Rectal smooth muscle tissue (tissue), 1 donor: ENCODE measurements around the gene SLC9C1.
A peak's percentile ranks its signal among the peaks of the same experiment; 100 is the strongest.

ENCODE experiments used
- H3K27ac ChIP-seq: one replicate; pipeline ENCODE4 v1.7.0; 2013; ENCODE audit warnings: low read depth, low read length, inconsistent platforms
- H3K27me3 ChIP-seq: one replicate; pipeline ENCODE4 v1.7.0; 2013; ENCODE audit warnings: low read length; ENCODE audit not compliant: control insufficient read depth, insufficient read depth
- H3K36me3 ChIP-seq: one replicate; pipeline ENCODE4 v1.7.0; 2013; ENCODE audit warnings: low read length; ENCODE audit not compliant: control insufficient read depth, insufficient read depth
- H3K4me1 ChIP-seq: one replicate; pipeline ENCODE4 v1.7.0; 2013; ENCODE audit warnings: low read length; ENCODE audit not compliant: control insufficient read depth, insufficient read depth
- H3K4me3 ChIP-seq: one replicate; pipeline ENCODE4 v1.7.0; 2013; ENCODE audit warnings: low read length
- H3K9ac ChIP-seq: one replicate; pipeline ENCODE4 v1.7.0; 2013; ENCODE audit warnings: low read length

The SLC9C1 gene

DNA sequence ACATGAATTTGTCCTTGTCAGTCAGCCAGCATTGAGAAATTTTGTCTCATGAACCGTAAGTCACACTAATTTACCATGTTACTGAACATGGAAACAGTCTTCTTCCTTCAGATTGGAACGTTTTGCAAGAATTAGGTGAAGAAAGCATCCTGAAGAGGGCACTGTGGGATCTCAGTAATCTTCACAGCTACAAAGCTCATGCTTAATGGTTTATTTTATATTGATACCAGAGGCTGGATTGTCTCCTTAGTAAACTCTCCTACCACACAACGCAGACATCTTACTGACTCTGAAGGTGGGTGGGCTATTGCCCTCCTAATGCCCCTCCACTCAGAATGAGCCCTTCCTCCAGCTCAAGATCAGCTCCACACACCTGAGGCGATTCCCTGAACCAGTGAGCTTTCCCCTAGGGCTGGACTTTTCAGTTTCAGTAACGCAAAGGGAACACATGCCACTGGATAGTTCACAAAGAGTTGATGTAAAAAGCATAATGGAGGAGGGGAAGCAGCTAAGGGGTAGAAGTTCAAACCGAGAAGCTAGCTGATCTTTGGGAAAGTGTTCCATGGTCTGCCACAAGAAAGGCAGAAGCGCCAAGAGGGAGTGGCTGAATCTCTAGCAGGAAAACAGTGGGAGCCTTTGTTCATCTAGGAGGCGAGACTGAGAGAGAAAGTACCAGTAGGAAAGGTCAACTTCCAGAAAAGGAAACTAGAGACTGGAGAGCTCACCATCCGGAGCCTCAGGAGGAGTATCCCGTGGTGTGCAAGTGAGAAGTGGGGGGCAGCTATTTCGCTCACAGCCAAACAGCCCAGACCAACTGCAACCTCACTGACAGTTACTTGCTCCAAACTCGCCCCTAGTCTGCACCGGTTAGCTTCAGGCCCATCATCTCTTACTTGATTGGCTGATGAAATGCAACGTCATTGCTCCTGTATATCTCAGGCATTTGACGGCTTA is at the start of gene SLC9C1:
TSS of gene SLC9C1 (minus strand) at position 849 of the 954 bp plus-strand sequence. CDS start 7,425 bp downstream, outside the sequence.
- H3K36me3 ChIP-seq, result no peaks in the 10 kb centered on the region
- peak within 1 kb of the TSS; percentile 48 for H3K27ac ChIP-seq
- H3K4me3 ChIP-seq, result peak within 1 kb of the TSS; percentile 65
- H3K4me1 ChIP-seq, result no peaks in the 10 kb centered on the region
- no peaks in the 10 kb centered on the region for H3K27me3 ChIP-seq
- H3K9ac ChIP-seq, result no peak within 1 kb of the TSS

DNA sequence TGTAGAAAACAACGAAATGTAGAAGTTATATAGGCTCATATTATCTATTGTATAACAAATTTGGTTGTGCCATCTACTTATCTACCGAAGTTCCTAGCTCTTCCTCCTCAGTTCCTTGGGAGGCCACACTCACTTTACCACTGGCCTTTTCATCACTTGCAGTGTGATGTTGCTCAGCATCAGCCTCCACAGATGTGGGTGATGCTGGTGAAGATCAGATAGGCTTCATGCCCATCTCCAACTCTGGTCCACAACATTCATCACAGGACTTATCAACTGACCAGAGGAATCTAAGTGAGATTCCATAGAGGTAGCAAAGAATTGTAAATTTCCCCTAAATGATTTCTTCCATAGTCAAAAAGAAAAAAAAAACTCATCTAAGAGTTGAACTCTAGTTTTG is 47.4 kb upstream of the SLC9C1 start:
- no peak overlapping the region for H3K27ac ChIP-seq

DNA sequence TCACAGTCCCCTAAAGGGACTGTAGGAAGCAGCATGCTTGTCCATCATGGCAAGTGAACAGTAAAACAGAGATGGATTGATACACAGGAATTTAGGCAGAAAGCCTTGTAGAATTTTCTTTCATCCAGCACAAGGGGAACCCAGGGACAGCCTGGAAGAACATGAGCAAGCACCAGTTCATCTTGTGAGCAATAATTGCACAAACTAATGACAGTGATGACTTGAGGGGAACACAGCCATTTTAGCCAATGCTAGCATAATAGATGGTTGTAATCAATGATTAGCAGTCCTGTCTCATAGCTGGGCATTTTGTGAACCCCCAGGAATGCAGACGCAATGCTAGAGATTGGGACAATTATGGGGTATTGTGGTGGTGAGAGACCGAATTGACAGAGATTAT is 45.6 kb upstream of the SLC9C1 start:
- Histone ChIP-seq H3K27ac (no peak overlapping the region), H3K36me3 (no peaks in the 10 kb centered on the region)

More for the DNA sequence above, 47.4 kb upstream of the SLC9C1 start:
- Histone ChIP-seq H3K27me3 (no peaks in the 10 kb centered on the region), H3K4me3 (no peak overlapping the region), H3K9ac (no peak overlapping the region), H3K36me3 (no peaks in the 10 kb centered on the region), H3K4me1 (no peaks in the 10 kb centered on the region)

DNA sequence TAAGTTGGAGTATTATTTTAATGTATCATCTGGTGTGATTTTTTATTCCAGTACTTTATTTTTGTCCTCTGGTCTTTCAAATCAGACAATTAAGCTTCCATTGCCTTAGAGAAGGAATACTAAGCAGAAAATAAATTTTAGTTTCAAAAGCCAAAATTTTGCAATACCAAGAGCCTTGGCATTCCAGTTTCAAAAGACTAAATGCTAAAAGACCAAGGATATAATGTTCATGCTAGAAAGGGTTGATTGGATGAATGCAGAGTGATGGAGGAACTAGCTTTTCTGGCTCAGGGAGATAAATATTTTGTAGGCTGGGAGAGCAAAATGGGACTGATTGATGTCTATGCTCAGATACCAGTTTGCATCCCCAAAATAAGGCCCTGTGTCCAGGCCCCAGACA is 45.1 kb upstream of the SLC9C1 start:
- no peak overlapping the region for H3K27ac ChIP-seq
- no peaks in the 10 kb centered on the region for H3K27me3 ChIP-seq

More for the DNA sequence above, 45.6 kb upstream of the SLC9C1 start:
- Histone ChIP-seq H3K4me3 (no peak overlapping the region), H3K4me1 (no peaks in the 10 kb centered on the region), H3K27me3 (no peaks in the 10 kb centered on the region), H3K9ac (no peak overlapping the region)

DNA sequence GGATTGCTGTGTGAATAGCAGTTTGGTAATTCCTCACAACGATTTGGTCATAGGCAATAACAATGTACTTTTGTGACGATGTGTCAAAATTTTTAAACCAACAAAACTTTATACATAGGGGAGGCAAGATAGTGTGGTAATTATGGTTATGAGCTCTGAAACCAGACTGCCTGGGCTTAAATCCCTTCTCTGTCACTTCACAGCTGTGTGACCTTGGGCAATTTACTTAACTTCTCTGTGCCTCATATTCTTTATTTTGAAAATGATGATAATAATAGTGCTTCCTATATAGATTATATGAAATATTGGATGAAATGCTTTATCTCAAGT is 44.7 kb upstream of the SLC9C1 start:
- H3K27ac ChIP-seq, result no peak overlapping the region

More for the DNA sequence above, 45.1 kb upstream of the SLC9C1 start:
- Histone ChIP-seq H3K9ac (no peak overlapping the region), H3K4me3 (no peak overlapping the region), H3K36me3 (no peaks in the 10 kb centered on the region), H3K4me1 (no peaks in the 10 kb centered on the region)

DNA sequence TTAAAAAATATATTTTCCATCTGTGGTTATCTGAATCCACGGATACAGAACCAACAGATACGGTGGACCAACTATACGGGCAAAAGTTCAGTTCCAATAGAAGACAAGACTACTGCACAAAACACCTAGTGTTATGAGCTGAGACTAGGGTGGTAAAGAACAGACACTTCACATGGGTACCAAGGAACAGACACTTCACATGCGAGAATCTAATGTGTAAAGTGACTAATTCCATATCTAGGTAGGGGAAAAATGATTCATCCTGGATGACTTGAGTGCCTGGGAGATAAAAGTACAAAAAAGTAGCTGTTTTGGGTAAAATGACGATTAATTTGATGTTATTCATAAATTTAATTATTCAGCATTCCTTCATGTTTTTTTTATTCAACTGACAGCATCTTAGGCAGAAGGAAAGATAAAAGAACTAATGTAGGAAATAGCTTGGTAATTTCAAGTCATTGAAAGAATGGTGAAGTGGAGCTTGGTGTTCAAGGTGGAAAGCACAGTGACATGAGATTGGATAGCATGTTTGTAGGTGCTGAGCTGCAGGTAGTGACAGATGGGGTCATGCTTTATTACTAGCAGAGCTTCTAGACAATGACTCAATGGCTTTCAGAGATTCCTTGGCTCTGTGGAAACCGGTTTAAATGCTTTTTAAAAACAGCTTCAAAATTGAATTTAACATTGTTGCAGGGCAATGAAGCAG is 44.2 kb upstream of the SLC9C1 start:
- H3K27ac ChIP-seq, result no peak overlapping the region
- no peaks in the 10 kb centered on the region for H3K4me1 ChIP-seq
- H3K4me3 ChIP-seq, result no peak overlapping the region
- no peaks in the 10 kb centered on the region for H3K36me3 ChIP-seq
- H3K27me3 ChIP-seq, result no peaks in the 10 kb centered on the region
- no peak overlapping the region for H3K9ac ChIP-seq

More for the DNA sequence above, 44.7 kb upstream of the SLC9C1 start:
- Histone ChIP-seq H3K27me3 (no peaks in the 10 kb centered on the region), H3K4me1 (no peaks in the 10 kb centered on the region), H3K36me3 (no peaks in the 10 kb centered on the region), H3K4me3 (no peak overlapping the region), H3K9ac (no peak overlapping the region)

DNA sequence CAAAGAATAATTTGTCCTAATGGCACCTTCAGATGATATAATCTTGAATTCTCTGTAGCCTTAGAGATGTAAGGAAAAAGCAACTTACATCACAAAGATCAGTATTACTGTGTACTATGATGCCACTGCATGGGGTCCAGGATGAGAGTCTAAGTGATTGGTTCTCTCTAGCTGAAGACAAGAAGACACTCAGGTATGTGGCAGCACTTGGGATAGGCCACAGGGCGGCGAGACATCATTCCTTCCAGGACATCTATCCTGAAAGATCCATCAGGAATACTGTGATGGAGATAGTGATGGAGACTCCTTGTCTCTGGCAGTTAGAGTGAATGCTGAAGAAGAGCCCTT is 41.4 kb upstream of the SLC9C1 start:
- no peaks in the 10 kb centered on the region for H3K4me1 ChIP-seq
- no peaks in the 10 kb centered on the region for H3K27me3 ChIP-seq
- no peak overlapping the region for H3K27ac ChIP-seq
- H3K9ac ChIP-seq, result no peak overlapping the region
- no peak overlapping the region for H3K4me3 ChIP-seq
- H3K36me3 ChIP-seq, result no peaks in the 10 kb centered on the region

DNA sequence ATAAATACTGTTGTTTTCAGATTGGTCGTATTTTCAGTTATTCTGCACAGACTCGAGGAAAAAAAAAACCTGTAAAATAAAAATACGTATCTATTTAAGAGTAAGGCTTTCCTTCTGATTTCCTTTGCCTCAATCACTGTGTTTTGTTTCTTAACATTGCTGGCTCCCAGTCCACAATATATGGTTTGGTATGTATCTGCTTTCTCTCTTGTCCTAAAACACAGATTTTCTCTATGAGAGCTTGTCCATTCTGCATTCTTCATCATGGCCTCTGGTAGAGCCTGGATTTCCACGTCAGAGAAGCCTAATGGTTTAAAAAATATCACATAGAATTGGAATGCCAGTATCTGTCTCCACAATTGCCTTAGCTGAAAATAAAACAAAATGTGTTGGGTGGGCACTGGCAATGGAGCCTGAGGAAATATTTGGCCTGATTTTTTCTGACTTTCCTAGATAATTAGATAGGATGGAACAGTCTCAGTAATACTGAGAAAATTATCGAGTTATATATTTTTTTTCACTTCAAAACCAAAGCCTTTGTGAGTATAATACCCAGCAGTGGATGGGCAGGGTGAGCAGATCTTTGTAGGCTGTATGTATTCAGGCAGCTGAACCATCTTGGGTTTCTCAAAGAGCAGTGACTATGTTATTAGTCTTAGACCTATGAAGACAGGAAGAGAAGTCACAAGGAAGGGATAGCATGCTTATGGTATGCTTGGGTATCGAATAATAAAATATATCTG is 40.8 kb upstream of the SLC9C1 start:
- Histone ChIP-seq H3K9ac (no peak overlapping the region), H3K4me3 (peak overlapping the region; percentile 9), H3K4me1 (no peaks in the 10 kb centered on the region), H3K36me3 (no peaks in the 10 kb centered on the region), H3K27me3 (no peaks in the 10 kb centered on the region), H3K27ac (peak overlapping the region; percentile 71)

DNA sequence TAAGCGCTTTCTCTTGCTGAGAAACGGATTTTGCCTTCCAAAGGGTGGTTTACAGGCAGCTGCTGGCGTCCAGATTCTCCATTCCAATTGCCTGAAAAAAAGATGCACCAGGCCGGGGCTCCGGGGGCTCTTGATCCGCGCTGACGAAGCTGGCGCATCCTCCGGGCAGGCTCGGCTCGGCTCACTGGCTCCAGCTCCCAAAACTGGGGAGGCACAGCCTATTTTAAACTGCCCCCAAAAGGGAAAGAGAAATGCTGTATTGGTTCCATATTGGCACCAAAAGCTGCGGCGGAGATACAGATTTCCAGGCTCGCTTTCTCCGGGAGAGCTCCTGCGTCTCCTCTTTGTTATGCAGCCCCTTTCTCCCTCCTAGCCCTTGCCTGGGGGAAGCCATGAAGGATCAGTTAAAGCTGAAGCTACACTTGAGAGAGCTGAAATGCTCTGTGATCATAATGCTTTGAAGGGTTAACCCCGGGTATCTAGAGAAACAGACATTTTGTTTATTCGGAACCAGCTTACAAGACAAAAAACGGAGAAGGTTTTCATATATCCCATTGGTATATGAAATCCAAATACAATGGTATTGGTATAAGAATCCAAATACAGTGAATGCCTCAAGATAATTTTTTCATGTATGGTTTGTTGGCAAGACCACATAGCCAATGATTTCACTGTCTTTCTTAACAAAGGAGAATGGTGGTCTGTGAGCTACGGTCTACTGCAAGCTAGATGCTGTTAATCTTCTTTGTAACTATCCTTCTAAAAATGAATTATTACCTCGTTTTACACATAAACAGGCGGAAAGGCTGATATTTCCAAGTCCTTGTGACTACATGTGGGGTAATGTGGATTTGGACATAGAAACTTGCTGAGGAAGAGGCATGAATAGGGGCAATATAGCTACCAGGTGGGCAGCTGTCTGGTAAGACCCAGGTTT is 39.6 kb upstream of the SLC9C1 start:
- peak overlapping the region; percentile 62 for H3K9ac ChIP-seq
- H3K4me3 ChIP-seq, result peak overlapping the region; percentile 94
- H3K27me3 ChIP-seq, result no peaks in the 10 kb centered on the region
- no peaks in the 10 kb centered on the region for H3K4me1 ChIP-seq
- H3K27ac ChIP-seq, result peak overlapping the region; percentile 71
- no peaks in the 10 kb centered on the region for H3K36me3 ChIP-seq

DNA sequence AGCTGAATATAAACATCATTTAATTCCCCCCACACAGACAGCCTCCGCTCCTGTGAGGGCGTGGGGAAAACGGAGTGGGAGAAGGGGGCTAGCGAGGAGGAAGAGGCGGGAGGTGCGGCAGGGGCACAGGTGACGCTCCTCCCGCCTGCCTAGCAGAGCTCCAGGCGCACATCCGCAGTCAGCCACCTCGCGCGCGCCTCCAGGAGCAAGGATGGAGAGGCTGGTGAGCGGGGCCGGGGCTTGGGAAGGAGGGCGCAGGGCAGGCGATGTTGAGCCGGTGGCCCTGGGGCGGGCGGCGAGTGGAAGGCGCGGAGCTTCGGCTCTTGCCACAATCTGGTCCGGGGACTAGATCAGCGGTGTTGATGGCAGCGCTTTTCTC is 39.0 kb upstream of the SLC9C1 start, which contains the start of gene CD200:
TSS of gene CD200 (plus strand) at position 155 of the 379 bp plus-strand sequence. CDS start at position 212, 57 bp downstream.
- Histone ChIP-seq H3K27me3 (no peaks in the 10 kb centered on the region), H3K27ac (peak within 1 kb of the TSS; percentile 71), H3K4me1 (no peaks in the 10 kb centered on the region), H3K4me3 (peak within 1 kb of the TSS; percentile 94), H3K36me3 (no peaks in the 10 kb centered on the region), H3K9ac (peak within 1 kb of the TSS; percentile 62)

DNA sequence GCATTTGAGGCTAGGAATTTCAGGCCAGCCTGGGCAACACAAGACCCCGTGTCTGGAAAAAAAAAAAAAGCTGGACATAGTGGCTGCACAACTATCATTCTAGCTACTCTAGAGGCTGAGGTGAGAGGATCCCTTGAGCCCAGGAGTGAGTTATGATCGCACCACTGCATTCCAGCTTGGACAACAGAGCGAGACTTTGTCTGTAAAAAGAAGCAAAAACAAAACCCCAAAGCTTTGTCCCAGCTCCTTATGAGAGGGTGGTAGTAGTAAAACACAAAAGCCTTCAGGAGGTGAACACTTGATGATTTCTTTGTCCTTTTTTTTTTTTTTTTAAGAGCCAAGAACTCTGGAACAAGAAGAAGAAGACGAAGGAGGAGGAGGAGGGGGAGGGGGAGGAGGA is 37.8 kb upstream of the SLC9C1 start:
- Histone ChIP-seq H3K27ac (no peak overlapping the region), H3K4me3 (no peak overlapping the region), H3K27me3 (no peaks in the 10 kb centered on the region), H3K36me3 (no peaks in the 10 kb centered on the region), H3K4me1 (no peaks in the 10 kb centered on the region), H3K9ac (no peak overlapping the region)
